Right lobe of liver (tissue), 6 donors: Measurements from ENCODE around the gene WRNIP1. TPM values are rescaled to one million over a fixed set of nuclear protein-coding genes. Genes with fewer than 3 reads are reported as not detected.
A peak's percentile ranks its signal among the peaks of the same experiment; 100 is the strongest.

Experiments
- ATAC-seq, 4 donors: fragments of 200-7000 bp; cut with Tn5 transposase; one replicate each; pipeline ENCODE4 v1.9.1; 2020; ENCODE audit warnings: mild to moderate bottlenecking in 4 of 4, moderate library complexity in 4 of 4
- DNase-seq, 3 donors: peaks; one replicate each; pipeline ENCODE4 v3.0.0-alpha.2; 2020
- H3K27ac ChIP-seq, 3 donors: fragments of 200-600 bp; one replicate each; pipeline ENCODE4 v1.8.0; 2022
- H3K27me3 ChIP-seq, 2 donors: fragments of 200-600 bp; one replicate each; pipeline ENCODE4 v1.8.0; 2022
- H3K36me3 ChIP-seq, 4 donors: fragments of 200-600 bp; sonication (generic) in 1 of 4; one replicate each; pipeline versions ENCODE4 v1.5.1 to v1.8.0; 2017 to 2022; ENCODE audit warnings: control low read depth in 1 of 4
- H3K4me1 ChIP-seq, 4 donors: fragments of 200-600 bp; sonication (generic) in 1 of 4; one replicate each; pipeline versions ENCODE4 v1.5.1 to v1.8.0; 2017 to 2022; ENCODE audit warnings: control low read depth in 1 of 4
- H3K4me3 ChIP-seq, 3 donors: fragments of 200-600 bp; one replicate each; pipeline ENCODE4 v1.8.0; 2022
- H3K9me3 ChIP-seq, 4 donors: fragments of 200-600 bp; sonication (generic) in 1 of 4; one replicate each; pipeline versions ENCODE4 v1.5.1 to v1.8.0; 2017 to 2022; ENCODE audit warnings: control low read depth in 1 of 4
- CTCF ChIP-seq, 4 donors: fragments of 200-600 bp in 3 of 4; fragments of 450-650 bp in 1 of 4; IDR thresholded peaks; one replicate each; pipeline versions ENCODE4 v1.5.1 to v1.8.0; 2016 to 2022; ENCODE audit warnings: antibody characterized with exemption in 4 of 4, mild to moderate bottlenecking in 2 of 4
- POLR2A ChIP-seq: fragments of 450-650 bp; IDR thresholded peaks from one replicate; pipeline ENCODE4 v1.6.1; 2017; ENCODE audit warnings: antibody characterized with exemption, mild to moderate bottlenecking
- WGBS: methylation state at CpG from one replicate; pipeline ENCODE4 v1.1.6; 2018; ENCODE audit warnings: low coverage, low lambda C conversion rate; ENCODE audit not compliant: insufficient coverage; ENCODE audit errors: missing lambda C conversion rate; 5-methylcytosine and 5-hydroxymethylcytosine counted together
- intact Hi-C, 2 donors: fragments of 100-400 bp; cut with DNase I; formaldehyde crosslinking; loops; one replicate each; pipeline versions ENCODE4 v1.11.2 to v1.14.1; 2022
- total RNA-seq, 6 experiments: library from RNA; depleted of rRNA in 2 of 6; stranded (reverse); fragments of >200 nt in 2 of 6; fragmentation: NEBNext Ultra II Directional in 3 of 6; extraction: Animal tissue kit (Norgen Biotek cat#: 25700) in 3 of 6; gene quantifications; one replicate each; pipeline versions ENCODE4 v1.1.0 to v1.2.4, GENCODE V29; 2016 to 2023
- donor health status: DM: no; HTN: yes; CAD: no.
- donor health status: DM: no; HTN: no; CAD: no.
- donor health status: DM: no; HTN: no; CAD: no.
- donor health status: DM: no; HTN: yes; CAD: no.
- donor health status: DM: no; HTN: yes; CAD: no.

The WRNIP1 gene
- total RNA-seq, 6 experiments from 2014 or later: 15.8 to 36.8 (median 20.7) TPM

- WGBS: 19% methylated on average over 5 of the region's 5 CpGs
- DNase-seq (no peak), ATAC-seq (peak; percentile 82 to 91 (median 86))
- Histone ChIP-seq H3K9me3 (no peaks in the 10 kb centered on the region), H3K27ac (no peak overlapping the region), H3K27me3 (no peaks in the 10 kb centered on the region), H3K4me3 (no peak overlapping the region), H3K4me1 (peaks cover 0 to 3% (median 1%) of the 10 kb centered on the region in 4 donors), H3K36me3 (no peaks in the 10 kb centered on the region)
- peak; percentile 65 to 76 (median 74) for TF ChIP-seq CTCF (IDR thresholded peaks at IDR 0.05)
- no peak for TF ChIP-seq POLR2A
- intact Hi-C loops: no loop called here
Measured at GRCh38 chr6:2738373-2738979, 26.7 kb upstream of the WRNIP1 start.

GRCh38 chr6:2739335-2739734 lies 25.9 kb upstream of the WRNIP1 start:
- no peaks in the 10 kb centered on the region for H3K27me3 ChIP-seq
- no peak overlapping the region for H3K4me3 ChIP-seq
- H3K4me1 ChIP-seq: peaks cover 0 to 11% (median 2%) of the 10 kb centered on the region in 4 donors
- no peak for DNase-seq
- TF ChIP-seq POLR2A (no peak), CTCF (IDR thresholded peaks at IDR 0.05) (no peak)
- no peaks in the 10 kb centered on the region for H3K36me3 ChIP-seq
- ATAC-seq: no peak
- intact Hi-C loops: no loop called here
- H3K27ac ChIP-seq: no peak overlapping the region
- 81% methylated on average over 3 of the region's 4 CpGs for WGBS
- no peaks in the 10 kb centered on the region for H3K9me3 ChIP-seq

- no peaks in the 10 kb centered on the region for H3K36me3 ChIP-seq
- no peaks in the 10 kb centered on the region for H3K27me3 ChIP-seq
- no peak overlapping the region for H3K4me3 ChIP-seq
- whole genome bisulfite sequencing: 73% methylated on average over 5 of the region's 5 CpGs
- no peak for DNase-seq
- H3K9me3 ChIP-seq: no peaks in the 10 kb centered on the region
- TF ChIP-seq CTCF (IDR thresholded peaks at IDR 0.05): no peak
- no peak for TF ChIP-seq POLR2A
- peaks cover 0 to 14% (median 2%) of the 10 kb centered on the region in 4 donors for H3K4me1 ChIP-seq
- no peak overlapping the region for H3K27ac ChIP-seq
- ATAC-seq: no peak
- intact Hi-C loops: no loop called here
Measured at GRCh38 chr6:2740581-2740980, 24.6 kb upstream of the WRNIP1 start.

- no peaks in the 10 kb centered on the region for H3K36me3 ChIP-seq
- no peak for TF ChIP-seq POLR2A
- TF ChIP-seq CTCF (IDR thresholded peaks at IDR 0.05): no peak
- H3K4me3 ChIP-seq: no peak overlapping the region
- intact Hi-C loops: no loop called here
- 87% methylated on average over 2 of the region's 2 CpGs for WGBS
- no peak for DNase-seq
- ATAC-seq: no peak
- H3K4me1 ChIP-seq: peaks cover 0 to 14% (median 2%) of the 10 kb centered on the region in 4 donors
- no peak overlapping the region for H3K27ac ChIP-seq
- no peaks in the 10 kb centered on the region for H3K27me3 ChIP-seq
- no peaks in the 10 kb centered on the region for H3K9me3 ChIP-seq
Measured at GRCh38 chr6:2741756-2742155, 23.4 kb upstream of the WRNIP1 start.
